CD14-positive monocyte (primary cell): ENCODE data around the gene PRRC2C. TPM values are rescaled to one million over a fixed set of nuclear protein-coding genes. Genes with fewer than 3 reads are reported as not detected.

ENCODE experiments used
- DNase-seq, 3 donors: peaks; one replicate each; pipeline ENCODE4 v3.0.0-alpha.2; 2011 to 2022
- H2AFZ ChIP-seq: 2 replicates; pipeline ENCODE4 v1.6.0; 2012; ENCODE audit warnings: mild to moderate bottlenecking, low read depth, low read length, inconsistent platforms; ENCODE audit not compliant: insufficient read depth, poor library complexity, severe bottlenecking
- H3K27ac ChIP-seq, 2 donors: 1 replicate in 1 of 2; 2 replicates in 1 of 2; pipeline ENCODE4 v1.5.1; 2012 to 2013; ENCODE audit warnings: low read length in 2 of 2, control low read depth in 1 of 2, inconsistent platforms in 1 of 2, low read depth in 1 of 2, mild to moderate bottlenecking in 1 of 2
- H3K27me3 ChIP-seq, 2 donors: one replicate each; pipeline versions ENCODE4 v1.6.0 to v1.6.1; 2011 to 2013; ENCODE audit warnings: low read length in 2 of 2; ENCODE audit not compliant: control insufficient read depth in 2 of 2, insufficient read depth in 2 of 2
- H3K36me3 ChIP-seq, 2 donors: replicated peaks in 1 of 2; 1 replicate in 1 of 2; 2 replicates in 1 of 2; pipeline versions ENCODE4 v1.5.1 to v1.6.1; 2012 to 2013; ENCODE audit warnings: low read length in 2 of 2, control low read depth in 1 of 2, inconsistent platforms in 1 of 2, mild to moderate bottlenecking in 1 of 2; ENCODE audit not compliant: insufficient read depth in 2 of 2, control insufficient read depth in 1 of 2
- H3K4me1 ChIP-seq, 2 donors: 1 replicate in 1 of 2; 2 replicates in 1 of 2; pipeline versions ENCODE4 v1.5.1 to v1.6.1; 2012 to 2013; ENCODE audit warnings: low read length in 2 of 2, control low read depth in 1 of 2, inconsistent platforms in 1 of 2, mild to moderate bottlenecking in 1 of 2, moderate library complexity in 1 of 2; ENCODE audit not compliant: insufficient read depth in 2 of 2, control insufficient read depth in 1 of 2
- H3K4me2 ChIP-seq: replicated peaks from 2 replicates; pipeline ENCODE3; 2012; ENCODE audit warnings: low read length, moderate library complexity, mild to moderate bottlenecking; ENCODE audit not compliant: poor library complexity, severe bottlenecking; ENCODE audit errors: extremely low read depth
- H3K4me3 ChIP-seq, 3 experiments: fragments of 200-600 bp in 1 of 3; sonication (generic) in 1 of 3; replicated peaks in 1 of 3; 1 replicate in 2 of 3; 2 replicates in 1 of 3; pipeline ENCODE4 v1.5.1; 2011 to 2013; ENCODE audit warnings: low read length in 3 of 3, mild to moderate bottlenecking in 3 of 3, control low read depth in 2 of 3, low read depth in 2 of 3, inconsistent platforms in 1 of 3, moderate library complexity in 1 of 3
- H3K79me2 ChIP-seq: 2 replicates; pipeline ENCODE4 v1.6.0; 2012; ENCODE audit warnings: mild to moderate bottlenecking, control low read depth, inconsistent platforms, low read length, moderate library complexity; ENCODE audit not compliant: insufficient read depth
- H3K9ac ChIP-seq: 2 replicates; pipeline ENCODE4 v1.6.0; 2017; ENCODE audit warnings: low read length, mild to moderate bottlenecking; ENCODE audit not compliant: insufficient read depth, poor library complexity, severe bottlenecking
- H3K9me3 ChIP-seq, 2 donors: replicated peaks in 1 of 2; 1 replicate in 1 of 2; 2 replicates in 1 of 2; pipeline versions ENCODE4 v1.5.1 to v1.6.1; 2012 to 2013; ENCODE audit warnings: low read length in 2 of 2, control low read depth in 1 of 2; ENCODE audit not compliant: control insufficient read depth in 1 of 2, insufficient read depth in 1 of 2
- H4K20me1 ChIP-seq: 2 replicates; pipeline ENCODE4 v1.6.0; 2012; ENCODE audit warnings: mild to moderate bottlenecking, low read length, control low read depth, moderate library complexity; ENCODE audit not compliant: insufficient read depth
- H3K27ac Mint-ChIP-seq, 7 donors: one replicate each; pipeline ENCODE4 v1.8.0; 2020; ENCODE audit warnings: mild to moderate bottlenecking in 7 of 7, mixed read lengths in 7 of 7, moderate library complexity in 6 of 7, inconsistent platforms in 2 of 7
- H3K27me3 Mint-ChIP-seq, 3 donors: one replicate each; pipeline ENCODE4 v1.8.0; 2021 to 2022; ENCODE audit warnings: low read depth in 3 of 3, mild to moderate bottlenecking in 3 of 3, mixed read lengths in 3 of 3, moderate library complexity in 3 of 3, inconsistent platforms in 1 of 3
- H3K36me3 Mint-ChIP-seq, 2 donors: one replicate each; pipeline ENCODE4 v1.8.0; 2020; ENCODE audit warnings: mixed read lengths in 2 of 2, inconsistent platforms in 1 of 2, mild to moderate bottlenecking in 1 of 2
- H3K4me1 Mint-ChIP-seq: one replicate; pipeline ENCODE4 v1.8.0; 2020; ENCODE audit warnings: mild to moderate bottlenecking, mixed read lengths
- H3K4me3 Mint-ChIP-seq, 2 donors: one replicate each; pipeline ENCODE4 v1.8.0; 2020; ENCODE audit warnings: mild to moderate bottlenecking in 2 of 2, mixed read lengths in 2 of 2, moderate library complexity in 1 of 2
- H3K9me3 Mint-ChIP-seq, 7 donors: one replicate each; pipeline ENCODE4 v1.8.0; 2020 to 2022; ENCODE audit warnings: mixed read lengths in 7 of 7, mild to moderate bottlenecking in 6 of 7, moderate library complexity in 6 of 7, inconsistent platforms in 2 of 7
- CTCF ChIP-seq: fragments of 200-600 bp; IDR thresholded peaks from one replicate; pipeline ENCODE4 v1.8.0; 2022; ENCODE audit warnings: antibody characterized with exemption, mild to moderate bottlenecking
- WGBS: methylation state at CpG from one replicate; pipeline ENCODE4 v1.1.5; 2013; ENCODE audit warnings: missing lambda C conversion rate; ENCODE audit not compliant: insufficient coverage; 5-methylcytosine and 5-hydroxymethylcytosine counted together
- intact Hi-C, 2 donors: fragments of 100-400 bp; cut with micrococcal nuclease; formaldehyde crosslinking; loops; one replicate each; pipeline versions ENCODE4 v1.15.0 to v1.15.1; 2023
- polyA plus RNA-seq, 3 donors: library from polyadenylated mRNA; depleted of rRNA in 1 of 3; unstranded in 2 of 3; stranded (reverse) in 1 of 3; fragments of 300-500 nt in 2 of 3; fragments of >200 nt in 1 of 3; fragmentation: Illumina TruSeq in 2 of 3; gene quantifications; 1 replicate in 2 of 3; 2 replicates in 1 of 3; pipeline ENCODE4 v1.2.3, GENCODE V29; 2012 to 2021

Gene PRRC2C
- polyA plus RNA-seq, 3 donors: 13.8 to 69.1 (median 15.6) TPM

- H3K36me3 Mint-ChIP-seq: peaks cover 53 to 59% of the 10 kb centered on the region in 2 donors
- H3K4me1 ChIP-seq: no peaks in the 10 kb centered on the region
- no peak overlapping the region for H3K27ac Mint-ChIP-seq
- no peak overlapping the region for H3K9ac ChIP-seq
- peaks cover 64% of the 10 kb centered on the region for H3K79me2 ChIP-seq
- peaks cover 6% of the 10 kb centered on the region for H3K4me1 Mint-ChIP-seq
- no peak overlapping the region for H3K27ac ChIP-seq
- WGBS: no CpG with 5 or more reads among the region's 1 CpG
- no peak overlapping the region for H2AFZ ChIP-seq
- H3K9me3 ChIP-seq: no peaks in the 10 kb centered on the region
- H4K20me1 ChIP-seq: peaks cover 82% of the 10 kb centered on the region
- H3K4me3 Mint-ChIP-seq: no peak overlapping the region
- peaks cover 47 to 67% of the 10 kb centered on the region in 2 donors for H3K36me3 ChIP-seq
- DNase-seq: no peak
- no peaks in the 10 kb centered on the region for H3K9me3 Mint-ChIP-seq
- no peak overlapping the region for H3K4me2 ChIP-seq
- H3K27me3 ChIP-seq: no peaks in the 10 kb centered on the region
- H3K4me3 ChIP-seq: no peak overlapping the region
- peaks cover 0 to 2% (median 0%) of the 10 kb centered on the region in 3 donors for H3K27me3 Mint-ChIP-seq
- intact Hi-C loops: no loop called here
- no peak for TF ChIP-seq CTCF
These were observed 28.4 kb downstream of the PRRC2C start for GRCh38 chr1:171513743-171514142.

- peaks cover 58 to 82% of the 10 kb centered on the region in 2 donors for H3K36me3 ChIP-seq
- no peak for DNase-seq
- H3K27ac Mint-ChIP-seq: no peak overlapping the region
- no peak overlapping the region for H3K4me3 ChIP-seq
- intact Hi-C loops: no loop called here
- TF ChIP-seq CTCF: no peak
- no peaks in the 10 kb centered on the region for H3K9me3 Mint-ChIP-seq
- H3K4me3 Mint-ChIP-seq: no peak overlapping the region
- peaks cover 48% of the 10 kb centered on the region for H3K79me2 ChIP-seq
- H3K27me3 Mint-ChIP-seq: no peaks in the 10 kb centered on the region
- H3K27ac ChIP-seq: no peak overlapping the region
- H3K4me1 Mint-ChIP-seq: peaks cover 2% of the 10 kb centered on the region
- peaks cover 81% of the 10 kb centered on the region for H4K20me1 ChIP-seq
- no peak overlapping the region for H2AFZ ChIP-seq
- H3K36me3 Mint-ChIP-seq: peaks cover 68 to 74% of the 10 kb centered on the region in 2 donors
- H3K4me1 ChIP-seq: no peaks in the 10 kb centered on the region
- H3K4me2 ChIP-seq: no peak overlapping the region
- no peak overlapping the region for H3K9ac ChIP-seq
- H3K27me3 ChIP-seq: no peaks in the 10 kb centered on the region
- no peaks in the 10 kb centered on the region for H3K9me3 ChIP-seq
- WGBS: no CpG with 5 or more reads among the region's 1 CpG
These were observed 30.0 kb downstream of the PRRC2C start for GRCh38 chr1:171515299-171515698.
